Parathyroid adenoma (tissue), 2 donors: ENCODE measurements around the gene CACNA1B.

ENCODE experiments used
- H2AFZ ChIP-seq: fragments of 300-600 bp; sonication (generic); one replicate; pipeline ENCODE4 v1.7.0; 2017; ENCODE audit warnings: antibody characterized with exemption, mild to moderate bottlenecking
- H3K27ac ChIP-seq: fragments of 300-600 bp; sonication (generic); one replicate; pipeline ENCODE4 v1.7.0; 2017
- H3K27me3 ChIP-seq: fragments of 300-600 bp; sonication (generic); one replicate; pipeline ENCODE4 v1.7.0; 2017; ENCODE audit warnings: low read length; ENCODE audit not compliant: control insufficient read depth, insufficient read depth
- H3K36me3 ChIP-seq: fragments of 300-600 bp; sonication (generic); one replicate; pipeline ENCODE4 v1.7.0; 2017; ENCODE audit warnings: low read length; ENCODE audit not compliant: control insufficient read depth, insufficient read depth
- H3K4me1 ChIP-seq: fragments of 300-600 bp; sonication (generic); one replicate; pipeline ENCODE4 v1.7.0; 2017; ENCODE audit warnings: control low read depth
- H3K4me2 ChIP-seq: fragments of 300-600 bp; sonication (generic); one replicate; pipeline ENCODE4 v1.7.0; 2017; ENCODE audit warnings: low read length
- H3K4me3 ChIP-seq: fragments of 300-600 bp; sonication (generic); one replicate; pipeline ENCODE4 v1.7.0; 2017; ENCODE audit warnings: low read depth, low read length
- H3K79me2 ChIP-seq: fragments of 300-600 bp; sonication (generic); one replicate; pipeline ENCODE4 v1.7.0; 2017; ENCODE audit warnings: control low read depth
- H3K9ac ChIP-seq: fragments of 300-600 bp; sonication (generic); one replicate; pipeline ENCODE4 v1.7.0; 2017; ENCODE audit warnings: mild to moderate bottlenecking
- H3K9me3 ChIP-seq: fragments of 300-600 bp; sonication (generic); one replicate; pipeline ENCODE4 v1.7.0; 2017; ENCODE audit warnings: low read length; ENCODE audit not compliant: control insufficient read depth
- TF ChIP-seq, protein P1 (sequence below): fragments of 300-600 bp; sonication (generic); IDR thresholded peaks from one replicate; pipeline ENCODE4 v1.7.0; 2017; ENCODE audit warnings: antibody characterized with exemption, mild to moderate bottlenecking
- donor health status: primary hyperparathyroidism.

CACNA1B gene

DNA sequence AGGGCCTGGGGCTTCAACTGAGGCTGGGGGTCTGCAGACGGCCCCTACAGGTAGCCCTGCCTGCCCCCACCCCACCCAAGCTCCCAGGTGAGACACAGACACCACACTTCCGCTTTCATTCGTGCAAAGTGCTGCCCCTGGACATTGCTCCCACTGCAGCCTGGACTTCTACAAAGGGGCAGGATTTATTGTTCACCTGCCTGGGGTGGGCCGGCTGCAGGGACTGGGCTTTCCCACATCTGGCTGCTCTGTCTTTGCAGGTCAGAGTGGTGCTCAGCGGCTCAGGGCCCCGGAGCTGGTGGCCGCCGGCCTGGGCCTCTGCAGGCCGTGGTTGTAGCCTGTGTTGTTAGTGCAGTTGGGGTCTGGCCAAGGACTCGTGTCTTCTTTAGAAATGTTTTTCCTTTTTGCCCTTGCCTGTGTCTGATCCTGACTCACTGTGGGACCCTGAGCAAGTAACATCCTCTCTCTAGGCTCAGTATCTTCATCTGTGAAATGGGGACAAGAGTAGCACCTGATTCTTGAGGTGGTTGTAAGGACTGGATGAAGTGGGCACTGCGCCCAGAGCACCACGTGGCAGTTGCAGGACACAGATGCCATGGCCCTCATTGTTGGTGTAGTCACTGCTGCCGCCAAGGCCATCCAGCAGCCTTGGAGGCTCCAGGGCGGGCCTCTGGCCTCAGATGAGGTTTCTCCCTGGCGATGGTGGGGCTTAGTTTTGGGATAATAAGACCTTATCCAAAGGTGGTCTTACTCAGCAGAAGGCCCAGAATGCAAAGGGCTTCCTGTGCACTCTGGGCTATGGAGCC is 143.9 kb downstream of the CACNA1B start:
- no peak overlapping the region for H3K9ac ChIP-seq
- H2AFZ ChIP-seq: no peak overlapping the region
- H3K9me3 ChIP-seq: no peaks in the 10 kb centered on the region
- no peaks in the 10 kb centered on the region for H3K4me1 ChIP-seq
- no peaks in the 10 kb centered on the region for H3K27me3 ChIP-seq
- no peaks in the 10 kb centered on the region for H3K36me3 ChIP-seq
- H3K27ac ChIP-seq: no peak overlapping the region
- TF ChIP-seq, protein P1, sequence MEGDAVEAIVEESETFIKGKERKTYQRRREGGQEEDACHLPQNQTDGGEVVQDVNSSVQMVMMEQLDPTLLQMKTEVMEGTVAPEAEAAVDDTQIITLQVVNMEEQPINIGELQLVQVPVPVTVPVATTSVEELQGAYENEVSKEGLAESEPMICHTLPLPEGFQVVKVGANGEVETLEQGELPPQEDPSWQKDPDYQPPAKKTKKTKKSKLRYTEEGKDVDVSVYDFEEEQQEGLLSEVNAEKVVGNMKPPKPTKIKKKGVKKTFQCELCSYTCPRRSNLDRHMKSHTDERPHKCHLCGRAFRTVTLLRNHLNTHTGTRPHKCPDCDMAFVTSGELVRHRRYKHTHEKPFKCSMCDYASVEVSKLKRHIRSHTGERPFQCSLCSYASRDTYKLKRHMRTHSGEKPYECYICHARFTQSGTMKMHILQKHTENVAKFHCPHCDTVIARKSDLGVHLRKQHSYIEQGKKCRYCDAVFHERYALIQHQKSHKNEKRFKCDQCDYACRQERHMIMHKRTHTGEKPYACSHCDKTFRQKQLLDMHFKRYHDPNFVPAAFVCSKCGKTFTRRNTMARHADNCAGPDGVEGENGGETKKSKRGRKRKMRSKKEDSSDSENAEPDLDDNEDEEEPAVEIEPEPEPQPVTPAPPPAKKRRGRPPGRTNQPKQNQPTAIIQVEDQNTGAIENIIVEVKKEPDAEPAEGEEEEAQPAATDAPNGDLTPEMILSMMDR: no peak
- H3K4me2 ChIP-seq: no peak overlapping the region
- no peaks in the 10 kb centered on the region for H3K79me2 ChIP-seq
- no peak overlapping the region for H3K4me3 ChIP-seq

GRCh38 chr9:138022121-138022741 is 144.6 kb downstream of the CACNA1B start:
- no peaks in the 10 kb centered on the region for H3K27me3 ChIP-seq
- peak overlapping the region; percentile 27 for H3K4me3 ChIP-seq
- no peaks in the 10 kb centered on the region for H3K79me2 ChIP-seq
- H3K4me2 ChIP-seq: peak overlapping the region; percentile 51
- H3K27ac ChIP-seq: peak overlapping the region; percentile 71
- TF ChIP-seq, protein P1: peak; percentile 61
- no peak overlapping the region for H3K9ac ChIP-seq
- no peaks in the 10 kb centered on the region for H3K9me3 ChIP-seq
- H2AFZ ChIP-seq: peak overlapping the region; percentile 88
- H3K4me1 ChIP-seq: no peaks in the 10 kb centered on the region
- H3K36me3 ChIP-seq: no peaks in the 10 kb centered on the region

DNA sequence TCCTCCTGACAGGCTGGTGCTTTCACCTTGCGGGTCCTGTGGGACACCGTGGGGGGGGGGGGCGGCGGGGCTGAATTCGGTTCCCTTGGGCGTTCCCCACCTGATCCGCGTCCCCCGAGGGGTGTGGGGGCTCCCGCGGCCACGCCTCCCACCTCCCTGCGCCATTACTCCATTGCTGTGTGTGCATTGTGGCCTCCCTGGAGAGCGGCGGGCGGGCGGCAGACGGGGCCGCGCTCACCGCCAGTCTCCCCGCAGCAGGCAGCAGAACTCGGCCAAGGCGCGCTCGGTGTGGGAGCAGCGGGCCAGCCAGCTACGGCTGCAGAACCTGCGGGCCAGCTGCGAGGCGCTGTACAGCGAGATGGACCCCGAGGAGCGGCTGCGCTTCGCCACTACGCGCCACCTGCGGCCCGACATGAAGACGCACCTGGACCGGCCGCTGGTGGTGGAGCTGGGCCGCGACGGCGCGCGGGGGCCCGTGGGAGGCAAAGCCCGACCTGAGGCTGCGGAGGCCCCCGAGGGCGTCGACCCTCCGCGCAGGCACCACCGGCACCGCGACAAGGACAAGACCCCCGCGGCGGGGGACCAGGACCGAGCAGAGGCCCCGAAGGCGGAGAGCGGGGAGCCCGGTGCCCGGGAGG is 145.3 kb downstream of the CACNA1B start:
- peak overlapping the region; percentile 88 for H2AFZ ChIP-seq
- peak overlapping the region; percentile 27 for H3K4me3 ChIP-seq

GRCh38 chr9:138023394-138024124 is 146.0 kb downstream of the CACNA1B start:
- no peaks in the 10 kb centered on the region for H3K4me1 ChIP-seq
- H2AFZ ChIP-seq: peak overlapping the region; percentile 88
- no peaks in the 10 kb centered on the region for H3K79me2 ChIP-seq
- no peaks in the 10 kb centered on the region for H3K9me3 ChIP-seq
- H3K4me3 ChIP-seq: peak overlapping the region; percentile 27
- H3K9ac ChIP-seq: no peak overlapping the region
- no peaks in the 10 kb centered on the region for H3K36me3 ChIP-seq
- no peak overlapping the region for H3K27ac ChIP-seq
- TF ChIP-seq, protein P1: no peak
- peak overlapping the region; percentile 37 for H3K4me2 ChIP-seq
- no peaks in the 10 kb centered on the region for H3K27me3 ChIP-seq

More for the DNA sequence above, 145.3 kb downstream of the CACNA1B start:
- no peaks in the 10 kb centered on the region for H3K36me3 ChIP-seq
- H3K9me3 ChIP-seq: no peaks in the 10 kb centered on the region
- TF ChIP-seq, protein P1: no peak
- no peak overlapping the region for H3K9ac ChIP-seq
- H3K27me3 ChIP-seq: no peaks in the 10 kb centered on the region
- H3K4me2 ChIP-seq: peak overlapping the region; percentile 51
- no peaks in the 10 kb centered on the region for H3K4me1 ChIP-seq
- peak overlapping the region; percentile 71 for H3K27ac ChIP-seq
- H3K79me2 ChIP-seq: no peaks in the 10 kb centered on the region
